GM12892 (cell line): Measurements from ENCODE around the gene PEAK1.

ENCODE experiments used
- POLR2A ChIP-seq: IDR thresholded peaks from 2 replicates; pipeline ENCODE4 v1.6.1; 2011; ENCODE audit warnings: low read depth, low read length, control low read depth
- POLR2AphosphoS5 ChIP-seq: IDR thresholded peaks from 2 replicates; pipeline ENCODE4 v1.6.1; 2011; ENCODE audit warnings: low read depth, low read length, control low read depth
- TAF1 ChIP-seq: IDR thresholded peaks from 2 replicates; pipeline ENCODE4 v1.6.1; 2011; ENCODE audit warnings: low read depth, mild to moderate bottlenecking, control low read depth, low read length, borderline replicate concordance

- TF ChIP-seq POLR2AphosphoS5 (no peak), TAF1 (no peak), POLR2A (no peak)
Measured at GRCh38 chr15:77410701-77411618, 8.9 kb downstream of the PEAK1 start.
